K562 (cell line): ENCODE measurements around the gene SEC61G.

Source experiments
- BACH1 ChIP-seq: fragments of 200-800 bp; sonication (Bioruptor generic); IDR thresholded peaks from 2 replicates; pipeline ENCODE4 v1.6.1; 2016; ENCODE audit warnings: missing genetic modification characterization, missing compliant biosample characterization
- EZH2 ChIP-seq: IDR thresholded peaks from 2 replicates; pipeline ENCODE4 v1.6.1; 2012; ENCODE audit warnings: low read depth, mild to moderate bottlenecking, inconsistent platforms, low read length, borderline replicate concordance
- FOXK2 ChIP-seq, 2 experiments: fragments of 450-650 bp; IDR thresholded peaks in 1 of 2; conservative IDR thresholded peaks in 1 of 2; 2 replicates each; pipeline ENCODE4 v1.6.1; 2016; ENCODE audit warnings: low read depth in 2 of 2, mild to moderate bottlenecking in 1 of 2
- GATAD2A ChIP-seq: fragments of 450-650 bp; IDR thresholded peaks from 2 replicates; pipeline ENCODE4 v1.6.1; 2017
- HES1 ChIP-seq: fragments of 450-650 bp; IDR thresholded peaks from 2 replicates; pipeline ENCODE4 v1.6.1; 2016; ENCODE audit warnings: low read depth, mild to moderate bottlenecking, moderate library complexity
- HMGXB4 ChIP-seq: sonication (generic); formaldehyde crosslinking; IDR thresholded peaks from 2 replicates; pipeline ENCODE4 v1.8.1; 2023; ENCODE audit warnings: mild to moderate bottlenecking, missing genetic modification reagents
- MAX ChIP-seq: sonication (generic); formaldehyde crosslinking; IDR thresholded peaks from 2 replicates; pipeline ENCODE4 v1.9.0; 2022; ENCODE audit warnings: mild to moderate bottlenecking, missing genetic modification reagents
- SP1 ChIP-seq: sonication (generic); formaldehyde crosslinking; IDR thresholded peaks from 2 replicates; pipeline ENCODE4 v1.8.1; 2022; ENCODE audit warnings: mild to moderate bottlenecking, missing genetic modification reagents
- ZKSCAN8 ChIP-seq: fragments of 200-800 bp; sonication (Bioruptor generic); IDR thresholded peaks from 2 replicates; pipeline ENCODE4 v1.6.1; 2016; ENCODE audit warnings: missing genetic modification characterization, missing compliant biosample characterization
- TF ChIP-seq, protein P1 (sequence below), 3 experiments: IDR thresholded peaks in 2 of 3; conservative IDR thresholded peaks in 1 of 3; 2 replicates each; pipeline ENCODE4 v1.5.1; 2011 to 2012; ENCODE audit warnings: low read length in 3 of 3, mild to moderate bottlenecking in 3 of 3, control low read depth in 2 of 3, improper control_type of control experiment in 1 of 3, inconsistent platforms in 1 of 3, low read depth in 1 of 3, mixed read lengths in 1 of 3, moderate library complexity in 1 of 3; ENCODE audit not compliant: insufficient read depth in 2 of 3
- TF ChIP-seq, protein P2 (sequence below): sonication (generic); formaldehyde crosslinking; IDR thresholded peaks from 2 replicates; pipeline ENCODE4 v1.8.0; 2022; ENCODE audit warnings: missing genetic modification reagents, mild to moderate bottlenecking, borderline replicate concordance

- TF ChIP-seq EZH2, result no peak
- TF ChIP-seq HMGXB4 (CRISPR knock-in tag), result no peak
- TF ChIP-seq HES1, result no peak
- no peak for TF ChIP-seq BACH1 (tag)
- TF ChIP-seq, protein P1, sequence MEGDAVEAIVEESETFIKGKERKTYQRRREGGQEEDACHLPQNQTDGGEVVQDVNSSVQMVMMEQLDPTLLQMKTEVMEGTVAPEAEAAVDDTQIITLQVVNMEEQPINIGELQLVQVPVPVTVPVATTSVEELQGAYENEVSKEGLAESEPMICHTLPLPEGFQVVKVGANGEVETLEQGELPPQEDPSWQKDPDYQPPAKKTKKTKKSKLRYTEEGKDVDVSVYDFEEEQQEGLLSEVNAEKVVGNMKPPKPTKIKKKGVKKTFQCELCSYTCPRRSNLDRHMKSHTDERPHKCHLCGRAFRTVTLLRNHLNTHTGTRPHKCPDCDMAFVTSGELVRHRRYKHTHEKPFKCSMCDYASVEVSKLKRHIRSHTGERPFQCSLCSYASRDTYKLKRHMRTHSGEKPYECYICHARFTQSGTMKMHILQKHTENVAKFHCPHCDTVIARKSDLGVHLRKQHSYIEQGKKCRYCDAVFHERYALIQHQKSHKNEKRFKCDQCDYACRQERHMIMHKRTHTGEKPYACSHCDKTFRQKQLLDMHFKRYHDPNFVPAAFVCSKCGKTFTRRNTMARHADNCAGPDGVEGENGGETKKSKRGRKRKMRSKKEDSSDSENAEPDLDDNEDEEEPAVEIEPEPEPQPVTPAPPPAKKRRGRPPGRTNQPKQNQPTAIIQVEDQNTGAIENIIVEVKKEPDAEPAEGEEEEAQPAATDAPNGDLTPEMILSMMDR (IDR thresholded peaks at IDR 0.05 in 2 of 3, conservative IDR thresholded peaks at IDR 0.05 in 1 of 3; ENCODE audit: insufficient read depth in 2 of 3, low read depth in 1 of 3, low read length in 3 of 3), result no peak
- no peak for TF ChIP-seq GATAD2A
- TF ChIP-seq MAX (CRISPR knock-in tag), result no peak
- TF ChIP-seq FOXK2 (conservative IDR thresholded peaks at IDR 0.05 in 1 of 2, IDR thresholded peaks at IDR 0.05 in 1 of 2; ENCODE audit: low read depth in 2 of 2), result no peak
- no peak for TF ChIP-seq SP1 (CRISPR knock-in tag)
- no peak for TF ChIP-seq ZKSCAN8 (CRISPR knock-in tag)
- TF ChIP-seq, protein P2, sequence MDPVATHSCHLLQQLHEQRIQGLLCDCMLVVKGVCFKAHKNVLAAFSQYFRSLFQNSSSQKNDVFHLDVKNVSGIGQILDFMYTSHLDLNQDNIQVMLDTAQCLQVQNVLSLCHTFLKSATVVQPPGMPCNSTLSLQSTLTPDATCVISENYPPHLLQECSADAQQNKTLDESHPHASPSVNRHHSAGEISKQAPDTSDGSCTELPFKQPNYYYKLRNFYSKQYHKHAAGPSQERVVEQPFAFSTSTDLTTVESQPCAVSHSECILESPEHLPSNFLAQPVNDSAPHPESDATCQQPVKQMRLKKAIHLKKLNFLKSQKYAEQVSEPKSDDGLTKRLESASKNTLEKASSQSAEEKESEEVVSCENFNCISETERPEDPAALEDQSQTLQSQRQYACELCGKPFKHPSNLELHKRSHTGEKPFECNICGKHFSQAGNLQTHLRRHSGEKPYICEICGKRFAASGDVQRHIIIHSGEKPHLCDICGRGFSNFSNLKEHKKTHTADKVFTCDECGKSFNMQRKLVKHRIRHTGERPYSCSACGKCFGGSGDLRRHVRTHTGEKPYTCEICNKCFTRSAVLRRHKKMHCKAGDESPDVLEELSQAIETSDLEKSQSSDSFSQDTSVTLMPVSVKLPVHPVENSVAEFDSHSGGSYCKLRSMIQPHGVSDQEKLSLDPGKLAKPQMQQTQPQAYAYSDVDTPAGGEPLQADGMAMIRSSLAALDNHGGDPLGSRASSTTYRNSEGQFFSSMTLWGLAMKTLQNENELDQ (CRISPR knock-in tag), result no peak
These were observed 29.9 kb downstream of the SEC61G start for GRCh38 chr7:54729107-54729506.
